Esophagus muscularis mucosa (tissue), 4 donors: ENCODE data around the gene MRO. TPM values are rescaled to one million over a fixed set of nuclear protein-coding genes. Genes with fewer than 3 reads are reported as not detected.

Experiments used
- DNase-seq: peaks from one replicate; pipeline ENCODE4 v3.0.0-alpha.2; 2017; ENCODE audit errors: extremely low spot score
- H3K27ac ChIP-seq, 4 donors: fragments of 200-600 bp; sonication (generic); replicated peaks in 1 of 4; 1 replicate in 3 of 4; 2 replicates in 1 of 4; pipeline ENCODE4 v1.5.1; 2016 to 2019; ENCODE audit warnings: mild to moderate bottlenecking in 1 of 4
- H3K27me3 ChIP-seq, 4 donors: fragments of 200-600 bp; sonication (generic); one replicate each; pipeline versions ENCODE4 v1.5.1 to v1.6.0; 2016 to 2019
- H3K36me3 ChIP-seq, 4 donors: fragments of 200-600 bp; sonication (generic); one replicate each; pipeline ENCODE4 v1.5.1; 2016 to 2019
- H3K4me1 ChIP-seq, 4 donors: fragments of 200-600 bp; sonication (generic); one replicate each; pipeline ENCODE4 v1.5.1; 2016 to 2019
- H3K4me3 ChIP-seq, 4 donors: fragments of 200-600 bp; sonication (generic); 1 replicate in 2 of 4; 2 replicates in 2 of 4; pipeline ENCODE4 v1.5.1; 2016 to 2019; ENCODE audit warnings: mild to moderate bottlenecking in 4 of 4, moderate library complexity in 1 of 4
- H3K9me3 ChIP-seq, 4 donors: fragments of 200-600 bp; sonication (generic); 1 replicate in 3 of 4; 2 replicates in 1 of 4; pipeline ENCODE4 v1.5.1; 2016 to 2019
- CTCF ChIP-seq, 3 experiments: fragments of 200-600 bp in 2 of 3; fragments of 450-650 bp in 1 of 3; sonication (generic) in 2 of 3; IDR thresholded peaks; one replicate each; pipeline ENCODE4 v1.5.1; 2017 to 2019; ENCODE audit warnings: antibody characterized with exemption in 3 of 3, mild to moderate bottlenecking in 2 of 3, moderate library complexity in 1 of 3
- EP300 ChIP-seq: sonication (generic); formaldehyde crosslinking; IDR thresholded peaks from one replicate; pipeline ENCODE4 v1.6.1; 2017; ENCODE audit warnings: antibody characterized with exemption
- POLR2A ChIP-seq: fragments of 450-650 bp; IDR thresholded peaks from one replicate; pipeline ENCODE4 v1.6.1; 2017; ENCODE audit warnings: antibody characterized with exemption, moderate library complexity, mild to moderate bottlenecking, low read depth
- POLR2AphosphoS5 ChIP-seq, 2 donors: sonication (generic); formaldehyde crosslinking; IDR thresholded peaks; one replicate each; pipeline ENCODE4 v1.6.1; 2017; ENCODE audit warnings: antibody characterized with exemption in 2 of 2
- WGBS: methylation state at CpG from one replicate; pipeline ENCODE4 v1.1.5; 2018; 5-methylcytosine and 5-hydroxymethylcytosine counted together
- intact Hi-C: fragments of 100-400 bp; cut with DNase I; formaldehyde crosslinking; loops from one replicate; pipeline ENCODE4 v1.15.1; 2023
- total RNA-seq, 4 donors: library from RNA; depleted of rRNA; stranded (reverse); fragments of >200 nt; gene quantifications; one replicate each; pipeline versions ENCODE4 v1.1.0 to v1.2.1, GENCODE V29; 2016

The MRO gene
- total RNA-seq, 4 donors from 2014 or later, result 0.52 to 1.4 (median 0.83) TPM

- intact Hi-C loops, result loop anchor here (5.0 kb wide), 3 partner anchors 56 to 231 kb away; partner anchors contain the start of genes ELAC1 and ME2
Observed at GRCh38 chr18:50820901-50821520, 1.2 kb upstream of the MRO start.

GRCh38 chr18:50819027-50819727 is 639 bp downstream of the MRO start:
- Histone ChIP-seq H3K4me1 (peaks cover 20 to 35% (median 29%) of the 10 kb centered on the region in 4 donors), H3K9me3 (no peaks in the 10 kb centered on the region), H3K4me3 (peak overlapping the region; percentile 40 to 58 (median 42)), H3K36me3 (no peaks in the 10 kb centered on the region), H3K27ac (peak overlapping the region in 1 of 4 donors; percentile 38), H3K27me3 (no peaks in the 10 kb centered on the region)
- DNase-seq, result no peak
- TF ChIP-seq EP300, result no peak
- TF ChIP-seq POLR2A, result no peak
- TF ChIP-seq CTCF (IDR thresholded peaks at IDR 0.05), result no peak
- TF ChIP-seq POLR2AphosphoS5 (IDR thresholded peaks at IDR 0.05), result no peak
- 20% methylated on average over 16 of the region's 16 CpGs for WGBS
- intact Hi-C loops, result no loop called here

More at GRCh38 chr18:50820901-50821520, 1.2 kb upstream of the MRO start:
- H3K4me1 ChIP-seq, result peaks cover 20 to 35% (median 29%) of the 10 kb centered on the region in 4 donors
- TF ChIP-seq CTCF (IDR thresholded peaks at IDR 0.05) (no peak), EP300 (no peak), POLR2AphosphoS5 (IDR thresholded peaks at IDR 0.05) (no peak), POLR2A (no peak)
- H3K4me3 ChIP-seq, result no peak overlapping the region
- H3K36me3 ChIP-seq, result no peaks in the 10 kb centered on the region
- H3K27me3 ChIP-seq, result no peaks in the 10 kb centered on the region
- 82% methylated on average over 5 of the region's 5 CpGs for WGBS
- no peak for DNase-seq
- H3K27ac ChIP-seq, result peak overlapping the region; percentile 6 to 55 (median 36)
- no peaks in the 10 kb centered on the region for H3K9me3 ChIP-seq

- TF ChIP-seq EP300, result no peak
- TF ChIP-seq POLR2AphosphoS5 (IDR thresholded peaks at IDR 0.05), result no peak
- TF ChIP-seq CTCF (IDR thresholded peaks at IDR 0.05), result no peak
- TF ChIP-seq POLR2A, result no peak
- Histone ChIP-seq H3K4me1 (peaks cover 20 to 35% (median 29%) of the 10 kb centered on the region in 4 donors), H3K4me3 (no peak overlapping the region), H3K27ac (no peak overlapping the region), H3K36me3 (no peaks in the 10 kb centered on the region), H3K9me3 (no peaks in the 10 kb centered on the region), H3K27me3 (no peaks in the 10 kb centered on the region)
- no peak for DNase-seq
- 89% methylated on average over 3 of the region's 7 CpGs for WGBS
- intact Hi-C loops, result no loop called here
Observed at GRCh38 chr18:50816419-50817166, 3.2 kb downstream of the MRO start.

GRCh38 chr18:50814395-50814794 is 5.4 kb downstream of the MRO start:
- Histone ChIP-seq H3K27ac (no peak overlapping the region), H3K9me3 (no peaks in the 10 kb centered on the region), H3K4me3 (no peak overlapping the region), H3K27me3 (no peaks in the 10 kb centered on the region), H3K36me3 (no peaks in the 10 kb centered on the region), H3K4me1 (peaks cover 5 to 16% (median 11%) of the 10 kb centered on the region in 4 donors)
- intact Hi-C loops, result no loop called here
- TF ChIP-seq EP300 (no peak), POLR2AphosphoS5 (IDR thresholded peaks at IDR 0.05) (no peak), POLR2A (no peak), CTCF (IDR thresholded peaks at IDR 0.05) (no peak)
- WGBS, result 73% methylated on average over 7 of the region's 7 CpGs
- DNase-seq, result no peak
